T-helper 2 cell treated with Interferon-gamma antibody and Interleukin-4, amounts not matched to agents 100 ng/mL and 5 ng/mL, for 36 hours (primary cell): ENCODE measurements around the gene RAB40C. TPM values are rescaled to one million over a fixed set of nuclear protein-coding genes. Genes with fewer than 3 reads are reported as not detected.

Experiments
- intact Hi-C: fragments of 100-400 bp; cut with micrococcal nuclease; formaldehyde crosslinking; loops from one replicate; pipeline ENCODE4 v1.15.1; 2023
- total RNA-seq: library from RNA; stranded (reverse); gene quantifications from 2 replicates; pipeline ENCODE4 v1.2.3, GENCODE V29; 2022

Gene RAB40C
- total RNA-seq, 1 donor from 2014 or later = 13.6 TPM

- intact Hi-C loops = no loop called here
These were observed 15.7 kb upstream of the RAB40C start for GRCh38 chr16:574021-574760.

GRCh38 chr16:575354-576196, 14.3 kb upstream of the RAB40C start:
- intact Hi-C loops = no loop called here

GRCh38 chr16:576197-576822, 13.6 kb upstream of the RAB40C start:
- intact Hi-C loops = no loop called here

- intact Hi-C loops = no loop called here
These were observed 13.1 kb upstream of the RAB40C start for GRCh38 chr16:576823-577201.

- intact Hi-C loops = no loop called here
These were observed 12.1 kb upstream of the RAB40C start for GRCh38 chr16:577796-578195.

- intact Hi-C loops = no loop called here
These were observed 11.5 kb upstream of the RAB40C start for GRCh38 chr16:578232-578869.

- intact Hi-C loops = no loop called here
These were observed 10.9 kb upstream of the RAB40C start for GRCh38 chr16:578870-579405.

- intact Hi-C loops = no loop called here
These were observed 9.5 kb upstream of the RAB40C start for GRCh38 chr16:580141-580945.

GRCh38 chr16:580946-581498, 8.8 kb upstream of the RAB40C start:
- intact Hi-C loops = no loop called here

- intact Hi-C loops = no loop called here
These were observed 7.7 kb upstream of the RAB40C start for GRCh38 chr16:582218-582613.

- intact Hi-C loops = no loop called here
These were observed 7.1 kb upstream of the RAB40C start for GRCh38 chr16:582614-583331.

- intact Hi-C loops = no loop called here
These were observed 6.4 kb upstream of the RAB40C start for GRCh38 chr16:583470-583814.

- intact Hi-C loops = no loop called here
These were observed 5.9 kb upstream of the RAB40C start for GRCh38 chr16:583815-584591.

GRCh38 chr16:585351-585750, 4.5 kb upstream of the RAB40C start:
- intact Hi-C loops = loop anchor here (5.0 kb wide), 2 partner anchors 203 to 1027 kb away; partner anchors contain the start of genes CRAMP1, IFT140 and PGAP6

GRCh38 chr16:586047-586644, 3.7 kb upstream of the RAB40C start:
- intact Hi-C loops = loop anchor here (5.0 kb wide), 2 partner anchors 204 to 1026 kb away; partner anchors contain the start of genes CRAMP1, IFT140 and PGAP6

- intact Hi-C loops = loop anchor here (5.0 kb wide), 2 partner anchors 205 to 1025 kb away; partner anchors contain the start of genes CRAMP1, IFT140 and PGAP6
These were observed 2.9 kb upstream of the RAB40C start for GRCh38 chr16:586645-587590.

- intact Hi-C loops = loop anchor here (2.0 to 5.0 kb wide), 3 partner anchors 22 to 1024 kb away; partner anchors contain the start of genes CRAMP1, IFT140, NHLRC4 and PGAP6
These were observed 1.3 kb upstream of the RAB40C start for GRCh38 chr16:588639-588888.
